Stomach (tissue), 4 donors: ENCODE measurements around the gene CARF.

Source experiments
- CTCF ChIP-seq, 7 experiments: fragments of 450-650 bp in 4 of 7; fragments of 200-600 bp in 3 of 7; sonication (generic) in 3 of 7; IDR thresholded peaks; one replicate each; pipeline ENCODE4 v1.5.1; 2016 to 2019; ENCODE audit warnings: antibody characterized with exemption in 7 of 7, control low read depth in 2 of 7, mild to moderate bottlenecking in 1 of 7
- EP300 ChIP-seq: sonication (generic); formaldehyde crosslinking; IDR thresholded peaks from one replicate; pipeline ENCODE4 v1.6.1; 2017; ENCODE audit warnings: antibody characterized with exemption
- POLR2A ChIP-seq, 4 donors: fragments of 450-650 bp; IDR thresholded peaks; one replicate each; pipeline ENCODE4 v1.6.1; 2016; ENCODE audit warnings: antibody characterized with exemption in 4 of 4, control low read depth in 2 of 4, mild to moderate bottlenecking in 1 of 4, moderate library complexity in 1 of 4
- POLR2AphosphoS5 ChIP-seq, 3 donors: sonication (generic); formaldehyde crosslinking; IDR thresholded peaks; one replicate each; pipeline ENCODE4 v1.6.1; 2016; ENCODE audit warnings: antibody characterized with exemption in 3 of 3

GRCh38 chr2:202945497-202945896 is 33.4 kb downstream of the CARF start:
- TF ChIP-seq POLR2A (IDR thresholded peaks at IDR 0.05) (no peak), CTCF (IDR thresholded peaks at IDR 0.05) (no peak), POLR2AphosphoS5 (IDR thresholded peaks at IDR 0.05) (no peak), EP300 (no peak)
